Esophagus squamous epithelium (tissue), 4 donors: ENCODE measurements around the gene SORL1-AS1.

ENCODE experiments used
- CTCF ChIP-seq, 6 experiments: fragments of 450-650 bp in 4 of 6; fragments of 200-600 bp in 2 of 6; sonication (generic) in 2 of 6; IDR thresholded peaks; one replicate each; pipeline ENCODE4 v1.5.1; 2016 to 2019; ENCODE audit warnings: antibody characterized with exemption in 6 of 6, mild to moderate bottlenecking in 4 of 6, moderate library complexity in 4 of 6
- POLR2A ChIP-seq, 4 donors: fragments of 450-650 bp; IDR thresholded peaks; one replicate each; pipeline ENCODE4 v1.6.1; 2017; ENCODE audit warnings: antibody characterized with exemption in 4 of 4, mild to moderate bottlenecking in 4 of 4, moderate library complexity in 3 of 4

- no peak for TF ChIP-seq CTCF (IDR thresholded peaks at IDR 0.05)
- no peak for TF ChIP-seq POLR2A (IDR thresholded peaks at IDR 0.05)
Observed at GRCh38 chr11:121479698-121480238, 27.0 kb upstream of the SORL1-AS1 start.
